HFF-Myc (cell line): ENCODE measurements around the gene OSBPL6.
"Not testable (repeated sequence)": the region's sequence is repeated elsewhere in the genome, so short reads cannot be mapped to it uniquely, and the experiment has no call there.

ENCODE experiments used
- DNase-seq: peaks from one replicate; pipeline ENCODE4 v3.0.0-alpha.2; 2011; ENCODE audit warnings: low read depth; ENCODE audit errors: extremely low read depth
- H3K4me3 ChIP-seq: replicated peaks from 2 replicates; pipeline ENCODE4 v1.5.1; 2011; ENCODE audit warnings: low read depth, mild to moderate bottlenecking, control low read depth, low read length
- TF ChIP-seq, protein P1 (sequence below): IDR thresholded peaks from 2 replicates; pipeline ENCODE4 v1.5.1; 2012; ENCODE audit warnings: mild to moderate bottlenecking, low read depth, low read length, control low read depth; ENCODE audit errors: missing control alignments

OSBPL6 gene

DNA sequence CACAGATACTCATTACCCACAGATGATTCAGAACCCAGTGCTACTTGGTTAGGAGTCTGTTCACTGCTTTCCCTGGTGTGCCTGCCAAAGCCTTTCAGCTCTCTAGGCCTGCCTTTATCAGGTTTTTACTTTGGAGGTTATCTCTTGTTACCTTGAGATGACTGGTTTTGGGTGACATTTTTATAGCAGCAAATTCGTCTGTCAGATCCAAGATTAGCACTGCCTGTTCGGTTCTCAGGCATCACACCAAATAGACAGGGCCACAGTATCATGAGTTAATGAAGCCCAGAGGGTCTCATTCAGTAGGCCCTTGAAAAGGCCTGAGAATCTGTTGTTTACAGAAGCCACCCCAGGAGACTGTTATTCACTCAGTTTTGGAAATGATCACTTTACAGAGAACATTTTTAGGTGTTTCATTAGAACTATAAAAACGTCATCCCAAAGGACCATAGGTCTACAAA lies 121.2 kb downstream of the OSBPL6 start:
- TF ChIP-seq, protein P1, sequence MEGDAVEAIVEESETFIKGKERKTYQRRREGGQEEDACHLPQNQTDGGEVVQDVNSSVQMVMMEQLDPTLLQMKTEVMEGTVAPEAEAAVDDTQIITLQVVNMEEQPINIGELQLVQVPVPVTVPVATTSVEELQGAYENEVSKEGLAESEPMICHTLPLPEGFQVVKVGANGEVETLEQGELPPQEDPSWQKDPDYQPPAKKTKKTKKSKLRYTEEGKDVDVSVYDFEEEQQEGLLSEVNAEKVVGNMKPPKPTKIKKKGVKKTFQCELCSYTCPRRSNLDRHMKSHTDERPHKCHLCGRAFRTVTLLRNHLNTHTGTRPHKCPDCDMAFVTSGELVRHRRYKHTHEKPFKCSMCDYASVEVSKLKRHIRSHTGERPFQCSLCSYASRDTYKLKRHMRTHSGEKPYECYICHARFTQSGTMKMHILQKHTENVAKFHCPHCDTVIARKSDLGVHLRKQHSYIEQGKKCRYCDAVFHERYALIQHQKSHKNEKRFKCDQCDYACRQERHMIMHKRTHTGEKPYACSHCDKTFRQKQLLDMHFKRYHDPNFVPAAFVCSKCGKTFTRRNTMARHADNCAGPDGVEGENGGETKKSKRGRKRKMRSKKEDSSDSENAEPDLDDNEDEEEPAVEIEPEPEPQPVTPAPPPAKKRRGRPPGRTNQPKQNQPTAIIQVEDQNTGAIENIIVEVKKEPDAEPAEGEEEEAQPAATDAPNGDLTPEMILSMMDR, result no peak
- no peak overlapping the region for H3K4me3 ChIP-seq
- no peak for DNase-seq

DNA sequence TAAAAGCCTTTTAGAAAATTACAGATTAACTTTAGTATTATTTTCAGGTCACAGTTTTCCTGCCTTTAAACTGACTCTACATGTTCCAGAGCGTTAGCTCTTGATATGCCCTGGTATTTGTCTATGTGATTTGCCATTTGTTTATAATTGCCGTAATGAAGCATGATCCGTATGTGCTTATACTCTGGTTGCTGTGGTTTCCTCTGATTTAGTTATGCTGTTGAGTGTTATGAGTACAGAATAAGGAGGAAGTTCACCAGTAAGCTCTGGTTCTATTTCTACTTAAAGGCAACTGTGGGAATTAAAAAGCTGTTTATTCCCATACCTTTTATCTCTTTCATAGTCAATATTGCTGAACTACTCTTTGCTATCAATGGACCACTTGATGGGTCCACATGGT lies 123.5 kb downstream of the OSBPL6 start:
- TF ChIP-seq, protein P1, result no peak
- H3K4me3 ChIP-seq, result no peak overlapping the region
- DNase-seq, result no peak

DNA sequence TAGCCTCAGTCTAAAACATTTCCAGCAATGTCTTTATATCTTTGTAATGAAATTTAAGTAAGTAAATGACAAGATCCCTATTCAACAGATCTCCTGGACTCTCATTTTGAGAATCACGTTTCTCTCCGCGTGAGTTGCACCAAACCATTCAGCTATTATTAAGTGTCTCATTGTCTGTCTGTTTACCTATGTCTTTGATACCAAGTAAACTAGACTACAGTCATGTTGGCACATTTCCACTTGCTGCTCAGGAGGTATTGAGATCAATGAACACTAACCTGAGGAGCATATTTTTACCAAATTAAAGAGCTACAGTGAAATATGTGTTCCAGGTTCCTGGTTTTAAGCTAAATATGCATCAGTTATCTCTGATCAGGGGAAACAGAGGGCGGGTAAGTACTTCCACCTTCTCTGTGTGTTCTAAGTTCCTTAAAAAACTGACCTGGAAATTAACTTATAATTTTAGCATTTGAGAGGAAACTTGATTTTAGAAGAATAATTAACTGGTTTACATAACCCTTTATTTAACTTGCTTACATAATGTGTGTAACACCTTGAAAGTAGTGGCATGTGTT lies 125.8 kb downstream of the OSBPL6 start:
- no peak overlapping the region for H3K4me3 ChIP-seq
- TF ChIP-seq, protein P1, result no peak
- DNase-seq, result no peak

DNA sequence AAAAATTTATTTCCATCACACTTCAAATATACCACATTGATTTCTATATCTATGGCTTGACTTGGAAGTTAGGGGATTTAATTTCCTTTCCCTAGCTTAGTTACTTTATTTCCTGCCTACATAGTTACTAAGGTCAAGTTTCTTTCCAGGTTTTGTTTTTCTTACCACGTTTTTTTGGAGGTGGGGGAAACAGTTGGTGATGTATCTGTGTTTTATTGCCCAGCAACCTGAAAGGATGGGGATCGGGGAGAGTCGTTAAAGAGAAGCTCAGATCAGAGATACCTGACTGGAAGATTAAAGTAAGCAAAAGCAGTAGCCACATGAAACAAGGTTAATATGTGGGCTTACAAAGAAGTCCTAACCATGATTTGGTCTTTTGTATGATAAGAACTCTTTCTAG lies 127.8 kb downstream of the OSBPL6 start:
- DNase-seq, result no peak
- TF ChIP-seq, protein P1, result no peak
- no peak overlapping the region for H3K4me3 ChIP-seq

DNA sequence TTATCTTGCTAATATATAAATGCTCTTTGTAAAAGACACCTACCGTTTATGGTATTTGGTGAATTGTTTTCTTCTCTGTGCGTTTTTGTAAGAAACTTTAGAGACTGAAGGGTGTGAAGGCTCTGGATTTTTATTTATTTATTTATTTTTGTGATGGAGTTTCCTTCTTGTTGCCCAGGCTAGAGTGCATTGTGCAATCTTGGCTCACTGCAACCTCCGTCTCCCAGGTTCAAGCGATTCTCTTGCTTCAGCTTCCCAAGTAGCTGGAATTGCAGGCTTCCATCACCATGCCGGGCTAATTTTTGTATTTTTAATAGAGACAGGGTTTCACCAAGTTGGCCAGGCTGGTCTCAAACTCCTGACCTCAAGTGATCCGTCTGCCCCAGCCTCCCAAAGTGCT lies 129.0 kb downstream of the OSBPL6 start:
- DNase-seq, H3K4me3 ChIP-seq: not testable (repeated sequence)

DNA sequence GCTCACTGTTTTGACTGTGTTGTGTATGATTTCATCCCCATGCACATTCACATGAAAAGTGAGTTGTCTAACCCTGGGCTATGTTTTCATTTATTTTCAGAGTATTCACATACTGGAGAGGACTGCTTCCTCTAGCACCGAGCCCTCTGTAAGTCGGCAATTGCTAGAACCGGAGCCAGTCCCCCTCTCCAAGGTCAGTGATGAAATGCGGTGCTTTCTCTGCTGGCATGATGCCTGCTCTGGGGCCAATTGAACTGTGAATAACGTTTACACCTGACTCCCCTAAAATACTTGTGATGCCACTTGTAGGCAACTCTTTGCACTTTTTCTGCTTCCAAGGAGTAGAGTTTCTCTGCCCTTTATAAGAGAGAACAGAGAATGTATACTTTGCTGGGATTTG lies 129.8 kb downstream of the OSBPL6 start:
- DNase-seq, result no peak
- no peak overlapping the region for H3K4me3 ChIP-seq
- TF ChIP-seq, protein P1, result no peak

DNA sequence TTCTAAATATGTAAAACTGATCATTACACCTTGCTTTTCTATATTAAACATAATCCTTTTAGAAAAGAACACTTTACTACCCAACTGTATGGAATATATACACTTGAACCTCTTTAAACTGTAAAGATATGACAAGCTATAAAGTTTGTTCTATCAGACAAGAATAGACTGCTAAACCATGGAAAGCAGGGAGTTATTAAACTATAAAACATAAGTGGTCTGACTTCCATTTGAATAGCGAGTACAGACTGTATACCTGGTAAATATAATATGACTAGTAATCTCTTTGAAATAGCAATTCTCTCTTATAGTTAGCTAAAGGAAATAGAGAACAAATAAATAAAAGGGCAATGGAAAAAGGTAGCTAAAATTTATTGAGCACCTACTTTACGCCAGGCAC lies 131.0 kb downstream of the OSBPL6 start:
- DNase-seq, result no peak
- H3K4me3 ChIP-seq, result no peak overlapping the region
- TF ChIP-seq, protein P1, result no peak
